GM21576 (cell line): ENCODE data around the gene MYH7B.

ENCODE experiments used
- ATAC-seq: cut with Tn5 transposase; IDR thresholded peaks from one replicate; pipeline ENCODE4 v1.9.1; 2021; ENCODE audit warnings: mild to moderate bottlenecking, moderate library complexity; ENCODE audit not compliant: unreplicated experiment

The MYH7B gene

GRCh38 chr20:34955231-34956040 is at the start of gene MYH7B, which contains the start of gene GSS:
Gene MYH7B, plus strand, starts transcription at chr20:34955868. Its CDS starts 22,138 bp downstream, at chr20:34978006.
Gene GSS, minus strand, starts transcription at chr20:34955806. Its CDS starts 3,954 bp downstream, at chr20:34951852.
- ATAC-seq: peak; percentile 78

- no peak for ATAC-seq
These were observed 47.8 kb upstream of the MYH7B start for GRCh38 chr20:34907616-34908469.

GRCh38 chr20:34915131-34915530 is 40.5 kb upstream of the MYH7B start:
- no peak for ATAC-seq

- ATAC-seq: no peak
These were observed 39.8 kb upstream of the MYH7B start for GRCh38 chr20:34915749-34916455.

- ATAC-seq: no peak
These were observed 38.8 kb upstream of the MYH7B start for GRCh38 chr20:34916774-34917354.

- no peak for ATAC-seq
These were observed 35.6 kb upstream of the MYH7B start for GRCh38 chr20:34920055-34920454.

GRCh38 chr20:34921436-34921835 is 34.2 kb upstream of the MYH7B start:
- ATAC-seq: no peak

GRCh38 chr20:34922654-34923381 is 32.9 kb upstream of the MYH7B start:
- no peak for ATAC-seq

- ATAC-seq: no peak
These were observed 32.3 kb upstream of the MYH7B start for GRCh38 chr20:34923414-34923813.

GRCh38 chr20:34925341-34925740 is 30.3 kb upstream of the MYH7B start:
- ATAC-seq: no peak

- ATAC-seq: no peak
These were observed 29.7 kb upstream of the MYH7B start for GRCh38 chr20:34925981-34926380.

GRCh38 chr20:34926581-34926980 is 29.1 kb upstream of the MYH7B start:
- ATAC-seq: no peak

GRCh38 chr20:34927736-34928135 is 27.9 kb upstream of the MYH7B start:
- no peak for ATAC-seq

- no peak for ATAC-seq
These were observed 27.3 kb upstream of the MYH7B start for GRCh38 chr20:34928411-34928810.

- no peak for ATAC-seq
These were observed 23.9 kb upstream of the MYH7B start for GRCh38 chr20:34931771-34932170.

GRCh38 chr20:34938466-34939163 is 17.1 kb upstream of the MYH7B start:
- no peak for ATAC-seq

- no peak for ATAC-seq
These were observed 15.6 kb upstream of the MYH7B start for GRCh38 chr20:34940081-34940481.

- ATAC-seq: no peak
These were observed 14.4 kb upstream of the MYH7B start for GRCh38 chr20:34941226-34941625.

- ATAC-seq: no peak
These were observed 13.4 kb upstream of the MYH7B start for GRCh38 chr20:34942301-34942700.
